K562 (cell line): ENCODE measurements around the gene GRIK1. TPM values are rescaled to one million over a fixed set of nuclear protein-coding genes. Genes with fewer than 3 reads are reported as not detected.

Source experiments
- ATAC-seq: fragments of 200-7000 bp; cut with Tn5 transposase; 3 replicates; pipeline ENCODE4 v1.9.1; 2020; ENCODE audit warnings: moderate library complexity
- BruUV-seq: library from RNA; stranded (reverse); fragments of 400-500 nt; replicated peaks from 2 replicates; lab custom pipeline; 2021; lab: Mats Ljungman, UMichigan
- CTCF ChIA-PET: fragments of 300-600 bp; formaldehyde crosslinking; extraction: SDS; loops from one replicate; lab custom pipeline; 2021; ENCODE audit warnings: low intra/inter-chr PET ratio; lab: Yijun Ruan, JAX
- POLR2A ChIA-PET: fragments of 300-600, 350-650 bp; sonication (Branson Sonifier 250); formaldehyde crosslinking; extraction: SDS; loops from one replicate; lab custom pipeline; 2021; ENCODE audit warnings: antibody characterized with exemption, inconsistent platforms; lab: Yijun Ruan, JAX
- DNase-seq, 4 experiments: peaks; one replicate each; pipeline versions ENCODE4 v3.0.0 to v3.0.0-alpha.2; 2011 to 2018; ENCODE audit warnings: low spot score in 3 of 4, mixed read lengths in 3 of 4; ENCODE audit errors: extremely low read depth in 1 of 4
- FAIRE-seq: peaks from 2 replicates; lab custom pipeline; 2011; peaks lifted over from hg19 to GRCh38; lab: Jason Lieb, UNC
- H2AFZ ChIP-seq: 2 replicates; pipeline ENCODE4 v1.6.0; 2011; ENCODE audit warnings: low read depth, low read length, control low read depth, inconsistent platforms
- H3K27ac ChIP-seq: fragments of 200-600 bp; 3 replicates; pipeline ENCODE4 v1.8.0; 2011; ENCODE audit warnings: low read depth, mild to moderate bottlenecking, control low read depth, inconsistent platforms, low read length, moderate library complexity, mixed read lengths; ENCODE audit errors: extremely low read depth
- H3K27me3 ChIP-seq, 2 experiments: fragments of 300-600 bp in 1 of 2; 2 replicates in 1 of 2; 3 replicates in 1 of 2; pipeline versions ENCODE4 v1.6.0 to v1.8.0; 2011; ENCODE audit warnings: inconsistent platforms in 2 of 2, low read length in 2 of 2, mild to moderate bottlenecking in 1 of 2, mixed read lengths in 1 of 2, moderate library complexity in 1 of 2; ENCODE audit not compliant: control insufficient read depth in 2 of 2, insufficient read depth in 2 of 2
- H3K36me3 ChIP-seq: fragments of 300-600 bp; 3 replicates; pipeline ENCODE4 v1.8.0; 2011; ENCODE audit warnings: mild to moderate bottlenecking, low read length, inconsistent platforms; ENCODE audit not compliant: control insufficient read depth, insufficient read depth
- H3K4me1 ChIP-seq, 2 experiments: fragments of 200-600 bp in 1 of 2; replicated peaks in 1 of 2; 2 replicates in 1 of 2; 3 replicates in 1 of 2; pipeline versions ENCODE4 v1.5.1 to v1.8.0; 2011; ENCODE audit warnings: inconsistent platforms in 2 of 2, low read length in 2 of 2, mild to moderate bottlenecking in 1 of 2, mixed read lengths in 1 of 2, moderate library complexity in 1 of 2; ENCODE audit not compliant: control insufficient read depth in 2 of 2, insufficient read depth in 2 of 2
- H3K4me2 ChIP-seq: 2 replicates; pipeline ENCODE4 v1.6.1; 2011; ENCODE audit warnings: low read length, control low read depth, inconsistent platforms, mixed read lengths; ENCODE audit not compliant: insufficient read depth
- H3K4me3 ChIP-seq: fragments of 200-600 bp; sonication (generic), shearing (Covaris generic); 2 replicates; pipeline ENCODE4 v1.5.1; 2016; ENCODE audit warnings: control low read depth, inconsistent platforms
- H3K79me2 ChIP-seq: fragments of 200-600 bp; 3 replicates; pipeline ENCODE4 v1.8.0; 2011; ENCODE audit warnings: low read length, inconsistent platforms; ENCODE audit not compliant: control insufficient read depth, insufficient read depth
- H3K9ac ChIP-seq, 2 experiments: 2 replicates each; pipeline versions ENCODE4 v1.6.0 to v1.6.1; 2011; ENCODE audit warnings: low read depth in 2 of 2, low read length in 2 of 2, control low read depth in 1 of 2, inconsistent platforms in 1 of 2, mild to moderate bottlenecking in 1 of 2, mixed read lengths in 1 of 2; ENCODE audit not compliant: insufficient read depth in 1 of 2
- H3K9me1 ChIP-seq: one replicate; pipeline ENCODE4 v1.6.0; 2011; ENCODE audit warnings: inconsistent platforms, mild to moderate bottlenecking, low read length, moderate library complexity; ENCODE audit not compliant: control insufficient read depth, insufficient read depth
- H3K9me3 ChIP-seq: replicated peaks from 2 replicates; pipeline ENCODE4 v1.5.1; 2011; ENCODE audit warnings: low read depth, low read length, inconsistent platforms; ENCODE audit not compliant: control insufficient read depth, insufficient read depth
- H4K20me1 ChIP-seq: replicated peaks from 2 replicates; pipeline ENCODE4 v1.6.1; 2011; ENCODE audit warnings: low read length, inconsistent platforms, mixed read lengths; ENCODE audit not compliant: control insufficient read depth, insufficient read depth
- ARHGAP35 ChIP-seq: fragments of 450-650 bp; IDR thresholded peaks from 2 replicates; pipeline ENCODE4 v1.6.1; 2018; ENCODE audit not compliant: partially characterized antibody
- HLTF ChIP-seq: fragments of 450-650 bp; IDR thresholded peaks from 2 replicates; pipeline ENCODE4 v1.6.1; 2016
- KAT7 ChIP-seq: sonication (generic); formaldehyde crosslinking; IDR thresholded peaks from 2 replicates; pipeline ENCODE4 v1.8.0; 2022; ENCODE audit warnings: missing genetic modification reagents, mild to moderate bottlenecking, borderline replicate concordance
- KLF6 ChIP-seq: fragments of 250-450 bp; sonication (Bioruptor Pico); IDR thresholded peaks from 2 replicates; pipeline ENCODE4 v1.4.0; 2020; ENCODE audit warnings: mild to moderate bottlenecking, moderate library complexity, borderline replicate concordance
- L3MBTL2 ChIP-seq: fragments of 450-650 bp; IDR thresholded peaks from 2 replicates; pipeline ENCODE4 v1.6.1; 2016; ENCODE audit warnings: mild to moderate bottlenecking, moderate library complexity
- NCOA1 ChIP-seq: fragments of 450-650 bp; IDR thresholded peaks from 2 replicates; pipeline ENCODE4 v1.6.1; 2016; ENCODE audit warnings: low read depth
- TAF9B ChIP-seq: fragments of 450-650 bp; IDR thresholded peaks from 2 replicates; pipeline ENCODE4 v1.6.1; 2018; ENCODE audit warnings: mild to moderate bottlenecking; ENCODE audit not compliant: partially characterized antibody
- U2AF2 ChIP-seq: fragments of 200-400 bp; formaldehyde crosslinking; optimal IDR thresholded peaks from 2 replicates; pipeline ENCODE3; 2017; ENCODE audit warnings: low read depth, mild to moderate bottlenecking, low read length
- WHSC1 ChIP-seq: IDR thresholded peaks from one replicate; pipeline ENCODE4 v1.6.1; 2012; ENCODE audit warnings: low read length, control low read depth, inconsistent platforms
- ZC3H11A ChIP-seq: IDR thresholded peaks from 2 replicates; pipeline ENCODE4 v1.6.1; 2012; ENCODE audit warnings: low read depth, low read length, improper control_type of control experiment
- ZNF165 ChIP-seq: fragments of 250-450 bp; sonication (Bioruptor Pico); IDR thresholded peaks from 2 replicates; pipeline ENCODE4 v1.4.0; 2020; ENCODE audit warnings: borderline replicate concordance
- ZNF282 ChIP-seq: sonication (generic); formaldehyde crosslinking; IDR thresholded peaks from 2 replicates; pipeline ENCODE4 v1.8.1; 2023; ENCODE audit warnings: missing genetic modification reagents
- ZNF311 ChIP-seq: fragments of 250-450 bp; sonication (Bioruptor Pico); IDR thresholded peaks from 2 replicates; pipeline ENCODE4 v1.4.0; 2020; ENCODE audit warnings: mild to moderate bottlenecking, moderate library complexity
- ZNF431 ChIP-seq: sonication (generic); formaldehyde crosslinking; IDR thresholded peaks from 2 replicates; pipeline ENCODE4 v1.8.0; 2022; ENCODE audit warnings: mild to moderate bottlenecking, missing genetic modification reagents
- ZNF583 ChIP-seq: fragments of 250-450 bp; sonication (Bioruptor Pico); IDR thresholded peaks from 2 replicates; pipeline ENCODE4 v1.4.0; 2020
- ZNF699 ChIP-seq: fragments of 250-450 bp; sonication (Bioruptor Pico); IDR thresholded peaks from 2 replicates; pipeline ENCODE4 v1.8.0; 2021; ENCODE audit warnings: mild to moderate bottlenecking, moderate library complexity; ENCODE audit not compliant: insufficient replicate concordance
- ZNF778 ChIP-seq: fragments of 450-650 bp; formaldehyde crosslinking; IDR thresholded peaks from 2 replicates; pipeline ENCODE4 v1.4.0; 2020; ENCODE audit warnings: mild to moderate bottlenecking, moderate library complexity
- WGBS: fragments of 100-300 bp; shearing (Covaris generic); methylation state at CpG from one replicate; pipeline ENCODE4 v1.1.6; 2016; ENCODE audit warnings: low coverage, mixed read lengths; ENCODE audit not compliant: insufficient coverage; ENCODE audit errors: missing lambda C conversion rate; 5-methylcytosine and 5-hydroxymethylcytosine counted together
- in situ Hi-C: fragments of 300-500 bp; cut with MboI; formaldehyde crosslinking; loops from 4 replicates; pipeline ENCODE4 v1.15.0; 2018; ENCODE audit warnings: inconsistent platforms, mixed read lengths
- intact Hi-C: fragments of 100-400 bp; cut with micrococcal nuclease; formaldehyde crosslinking; loops from 2 replicates; pipeline ENCODE4 v1.14.2; 2022
- polyA plus RNA-seq, 8 experiments: library from polyadenylated mRNA; depleted of rRNA in 4 of 8; stranded (reverse) in 5 of 8; unstranded in 3 of 8; fragments of >200 nt; fragmentation: Nextera tagmentation in 2 of 8; fragmentation: Illumina TruSeq in 1 of 8; extraction: Ambion mirVana in 2 of 8; extraction: Trizol in 1 of 8; gene quantifications; 2 replicates each; pipeline versions ENCODE4 v1.2.1 to v1.2.3, GENCODE V29; 2011 to 2014; ENCODE audit warnings: inconsistent platforms in 1 of 8, missing spikeins in 1 of 8
- total RNA-seq, 7 experiments: library from RNA; depleted of rRNA in 6 of 7; stranded (reverse); fragments of >200 nt in 6 of 7; fragmentation: Illumina TruSeq in 2 of 7; extraction: Trizol in 2 of 7; gene quantifications; 2 replicates each; pipeline versions ENCODE4 v1.2.1 to v1.2.3, GENCODE V29; 2011 to 2021; ENCODE audit warnings: low replicate concordance in 1 of 7
- TF ChIP-seq, protein P1 (sequence below): sonication (generic); formaldehyde crosslinking; IDR thresholded peaks from 2 replicates; pipeline ENCODE4 v1.8.1; 2022; ENCODE audit warnings: missing genetic modification reagents
- TF ChIP-seq, protein P2 (sequence below): fragments of 200-800 bp; sonication (Bioruptor generic); IDR thresholded peaks from 2 replicates; pipeline ENCODE4 v1.6.1; 2017; ENCODE audit warnings: missing genetic modification characterization, missing compliant biosample characterization

Gene GRIK1
- total and polyA plus RNA-seq, 9 of the 15 experiments (the other 6 are each of a cell fraction or from before 2014, with no cell fraction given): 0.17 to 2.8 (median 0.53) TPM

DNA sequence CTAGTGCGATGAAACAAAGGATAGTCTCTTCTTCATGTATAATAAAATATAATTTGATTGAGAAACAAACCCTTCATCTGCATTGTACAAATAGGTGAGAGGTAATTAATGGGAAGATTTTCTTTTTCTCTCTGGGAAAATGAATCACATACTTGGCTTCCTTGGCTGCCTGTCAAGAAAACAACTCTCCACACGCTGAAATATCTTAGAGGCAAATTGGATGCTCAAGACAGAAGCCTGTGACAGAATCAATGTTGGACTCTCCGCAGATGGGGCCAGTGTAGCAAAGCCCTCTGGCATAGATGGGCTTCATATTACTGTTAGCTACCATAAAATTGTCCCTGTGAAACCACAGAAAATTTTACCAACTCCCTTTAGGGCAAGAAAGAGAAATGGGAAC, 186.6 kb downstream of the GRIK1 start:
- no peak overlapping the region for H3K4me2 ChIP-seq
- H3K9ac ChIP-seq: no peak overlapping the region
- no peak for TF ChIP-seq ARHGAP35
- no peak for TF ChIP-seq HLTF
- TF ChIP-seq KAT7 (CRISPR knock-in tag): no peak
- no peak for TF ChIP-seq ZNF431 (CRISPR knock-in tag)
- no peak for TF ChIP-seq KLF6 (CRISPR knock-in tag)
- TF ChIP-seq ZNF282: no peak
- TF ChIP-seq, protein P1, sequence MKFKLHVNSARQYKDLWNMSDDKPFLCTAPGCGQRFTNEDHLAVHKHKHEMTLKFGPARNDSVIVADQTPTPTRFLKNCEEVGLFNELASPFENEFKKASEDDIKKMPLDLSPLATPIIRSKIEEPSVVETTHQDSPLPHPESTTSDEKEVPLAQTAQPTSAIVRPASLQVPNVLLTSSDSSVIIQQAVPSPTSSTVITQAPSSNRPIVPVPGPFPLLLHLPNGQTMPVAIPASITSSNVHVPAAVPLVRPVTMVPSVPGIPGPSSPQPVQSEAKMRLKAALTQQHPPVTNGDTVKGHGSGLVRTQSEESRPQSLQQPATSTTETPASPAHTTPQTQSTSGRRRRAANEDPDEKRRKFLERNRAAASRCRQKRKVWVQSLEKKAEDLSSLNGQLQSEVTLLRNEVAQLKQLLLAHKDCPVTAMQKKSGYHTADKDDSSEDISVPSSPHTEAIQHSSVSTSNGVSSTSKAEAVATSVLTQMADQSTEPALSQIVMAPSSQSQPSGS (CRISPR knock-in tag): no peak
- no peak for TF ChIP-seq ZNF311 (CRISPR knock-in tag)
- no peak for TF ChIP-seq L3MBTL2
- no peak for TF ChIP-seq U2AF2
- no peak for TF ChIP-seq TAF9B
- no peak for TF ChIP-seq WHSC1
- no peak for TF ChIP-seq ZNF699 (CRISPR knock-in tag)
- no peak for TF ChIP-seq NCOA1
- TF ChIP-seq ZNF165: no peak
- no peak for TF ChIP-seq ZC3H11A
- TF ChIP-seq ZNF583 (CRISPR knock-in tag): no peak
- no peak for TF ChIP-seq ZNF778 (CRISPR knock-in tag)
- TF ChIP-seq, protein P2, sequence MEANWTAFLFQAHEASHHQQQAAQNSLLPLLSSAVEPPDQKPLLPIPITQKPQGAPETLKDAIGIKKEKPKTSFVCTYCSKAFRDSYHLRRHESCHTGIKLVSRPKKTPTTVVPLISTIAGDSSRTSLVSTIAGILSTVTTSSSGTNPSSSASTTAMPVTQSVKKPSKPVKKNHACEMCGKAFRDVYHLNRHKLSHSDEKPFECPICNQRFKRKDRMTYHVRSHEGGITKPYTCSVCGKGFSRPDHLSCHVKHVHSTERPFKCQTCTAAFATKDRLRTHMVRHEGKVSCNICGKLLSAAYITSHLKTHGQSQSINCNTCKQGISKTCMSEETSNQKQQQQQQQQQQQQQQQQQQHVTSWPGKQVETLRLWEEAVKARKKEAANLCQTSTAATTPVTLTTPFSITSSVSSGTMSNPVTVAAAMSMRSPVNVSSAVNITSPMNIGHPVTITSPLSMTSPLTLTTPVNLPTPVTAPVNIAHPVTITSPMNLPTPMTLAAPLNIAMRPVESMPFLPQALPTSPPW: no peak
- peaks cover 0 to 6% of the 10 kb centered on the region in 2 experiments; a peak in 2 of 5 replicates for H3K4me1 ChIP-seq
- intact Hi-C loops: no loop called here
- ChIA-PET CTCF (no interaction called here), POLR2A (no interaction called here)
- FAIRE-seq (no peak), DNase-seq (no peak), ATAC-seq (no peak)
- no peaks in the 10 kb centered on the region for H3K79me2 ChIP-seq
- in situ Hi-C loops: no loop called here
- no peaks in the 10 kb centered on the region for H4K20me1 ChIP-seq
- H3K27me3 ChIP-seq: no peaks in the 10 kb centered on the region
- WGBS: 27% methylated on average over 3 of the region's 3 CpGs
- no peak overlapping the region for H3K4me3 ChIP-seq
- no peaks in the 10 kb centered on the region for H3K36me3 ChIP-seq
- H3K9me3 ChIP-seq: no peaks in the 10 kb centered on the region
- H2AFZ ChIP-seq: no peak overlapping the region
- H3K27ac ChIP-seq: no peak overlapping the region
- H3K9me1 ChIP-seq: no peaks in the 10 kb centered on the region
- BruUV-seq: no TSS peak
